GM21381 (cell line): Measurements from ENCODE around the gene FLYWCH1.
"Not testable (repeated sequence)": the region's sequence is repeated elsewhere in the genome, so short reads cannot be mapped to it uniquely, and the experiment has no call there.

Experiments used
- ATAC-seq: cut with Tn5 transposase; IDR thresholded peaks from one replicate; pipeline ENCODE4 v1.9.1; 2021; ENCODE audit warnings: mild to moderate bottlenecking, moderate library complexity; ENCODE audit not compliant: unreplicated experiment

Gene FLYWCH1

DNA sequence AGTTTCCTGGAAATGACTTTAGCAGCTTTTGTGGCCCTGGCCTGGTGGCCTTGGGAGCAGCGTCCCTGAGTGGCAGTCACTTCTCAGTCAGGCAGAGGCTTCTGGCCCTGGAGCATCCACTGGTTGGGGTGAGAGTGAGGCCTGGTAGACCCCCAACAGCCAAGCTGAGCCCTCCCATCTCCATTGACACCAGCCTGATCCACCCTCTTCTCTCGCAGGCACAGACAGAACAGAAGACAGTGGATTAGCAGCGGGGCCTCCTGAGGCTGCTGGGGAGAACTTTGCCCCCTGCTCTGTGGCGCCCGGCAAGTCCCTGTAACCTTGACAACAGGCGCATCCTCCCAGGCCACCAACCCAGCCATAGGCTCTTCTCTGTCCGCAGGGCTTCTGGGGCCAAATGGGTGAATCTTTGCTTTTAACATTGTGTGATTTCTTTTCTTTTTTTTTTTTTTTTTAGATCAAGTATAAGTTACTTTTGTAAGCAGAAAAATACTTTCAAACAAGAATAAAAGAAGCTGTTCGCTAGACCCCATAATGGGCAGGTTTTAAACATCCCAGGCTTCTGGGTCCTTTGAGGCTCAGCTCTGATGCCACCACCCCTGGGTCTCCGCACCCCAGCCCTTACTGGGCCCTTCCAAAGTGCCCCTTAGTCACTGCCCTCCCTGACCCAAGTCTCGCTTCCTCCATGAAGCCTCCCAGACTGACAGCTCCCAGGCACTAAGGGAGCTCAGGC, 12.7 kb upstream of the FLYWCH1 start:
- ATAC-seq: no peak

DNA sequence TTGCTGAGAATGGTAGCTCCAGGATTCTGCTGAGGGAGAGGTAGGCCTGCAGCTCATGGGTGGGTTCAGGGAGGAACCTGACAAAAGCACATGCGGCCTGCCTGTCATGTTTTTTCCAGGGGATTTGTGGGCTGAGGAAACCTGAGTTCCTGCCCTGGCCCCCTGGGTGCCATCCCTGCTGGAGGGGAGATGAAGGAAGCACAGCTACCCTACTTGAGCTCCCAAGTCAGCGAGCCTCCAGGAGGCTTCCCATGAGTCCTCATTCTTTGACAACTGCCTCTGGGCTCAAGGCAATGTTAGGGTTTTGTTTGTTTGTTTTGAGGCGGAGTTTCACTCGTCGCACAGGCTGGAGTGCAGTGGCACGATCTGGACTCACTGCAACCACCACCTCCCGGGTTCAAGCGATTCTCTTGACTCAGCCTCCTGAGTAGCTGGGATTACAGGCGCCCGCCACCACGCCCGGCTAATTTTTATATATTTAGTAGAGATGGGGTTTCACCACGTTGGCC, 12.1 kb upstream of the FLYWCH1 start:
- ATAC-seq: no peak

DNA sequence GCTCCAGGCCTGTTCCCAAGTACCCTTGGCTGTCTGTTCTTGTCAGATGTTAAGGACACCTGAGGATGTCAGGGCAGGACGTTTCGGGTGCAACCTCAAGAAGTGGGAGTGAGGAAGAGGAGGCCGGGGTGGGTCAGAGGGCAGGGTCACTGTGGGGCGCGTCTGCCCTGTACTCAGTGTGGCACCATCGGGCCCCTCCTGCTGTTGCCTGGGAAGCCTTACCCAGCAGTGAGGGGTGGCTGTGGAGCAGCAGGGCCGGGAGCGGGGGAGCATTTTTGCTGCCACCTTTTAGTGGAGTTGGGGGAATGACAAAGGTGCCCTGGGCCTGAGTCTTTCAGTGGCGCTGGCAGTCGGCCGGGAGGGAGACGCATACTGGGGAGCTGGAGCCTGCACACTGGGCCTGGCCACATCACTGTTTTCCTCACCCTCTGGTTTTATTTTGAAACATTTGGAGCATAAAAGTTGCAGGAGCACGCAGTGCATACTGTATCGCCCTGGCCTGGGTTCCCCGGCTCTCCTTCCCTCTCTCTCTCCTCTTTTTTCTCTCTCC, 11.1 kb upstream of the FLYWCH1 start:
- no peak for ATAC-seq

- ATAC-seq: no peak
Observed at GRCh38 chr16:2902337-2903130, 9.2 kb upstream of the FLYWCH1 start.

- ATAC-seq: peak; percentile 37
Observed at GRCh38 chr16:2904100-2904921, 7.4 kb upstream of the FLYWCH1 start.

DNA sequence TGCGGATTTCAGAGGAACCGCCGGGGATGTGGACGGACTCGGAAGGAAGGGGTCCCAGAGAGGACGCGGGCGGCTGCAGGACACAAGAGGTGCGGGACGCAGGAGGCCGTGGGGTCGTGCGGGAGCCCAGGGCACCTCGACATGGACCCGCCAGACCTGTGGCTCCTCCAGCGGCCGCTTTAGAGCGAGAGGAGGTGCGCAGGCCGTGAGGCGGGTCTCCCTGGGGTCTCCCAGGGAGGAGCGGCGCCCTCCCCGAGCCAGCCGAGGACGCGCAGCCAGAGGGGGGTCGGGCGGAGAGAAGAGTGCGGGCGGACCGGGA, 6.8 kb upstream of the FLYWCH1 start:
- peak; percentile 3 for ATAC-seq

GRCh38 chr16:2905241-2905987, 6.3 kb upstream of the FLYWCH1 start:
- peak; percentile 76 for ATAC-seq

DNA sequence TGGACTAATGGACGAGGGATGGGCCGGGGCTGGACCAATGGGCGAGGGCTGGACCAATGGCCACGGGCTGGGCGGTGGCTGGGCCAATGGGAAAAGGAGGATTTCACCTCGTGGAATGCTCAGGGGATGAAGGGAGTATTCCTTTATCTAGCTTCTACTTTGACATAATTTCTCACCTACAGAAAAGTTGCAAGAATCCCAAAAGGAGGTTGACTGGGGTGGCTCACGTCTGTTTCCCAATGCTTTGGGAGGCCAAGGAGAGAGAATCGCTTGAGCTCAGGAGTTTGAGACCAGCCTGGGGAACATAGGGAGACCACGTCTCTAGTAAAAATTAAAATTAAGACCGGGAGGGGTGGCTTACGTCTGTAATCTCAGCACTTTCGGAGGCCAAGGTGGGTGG, 5.7 kb upstream of the FLYWCH1 start:
- no peak for ATAC-seq

DNA sequence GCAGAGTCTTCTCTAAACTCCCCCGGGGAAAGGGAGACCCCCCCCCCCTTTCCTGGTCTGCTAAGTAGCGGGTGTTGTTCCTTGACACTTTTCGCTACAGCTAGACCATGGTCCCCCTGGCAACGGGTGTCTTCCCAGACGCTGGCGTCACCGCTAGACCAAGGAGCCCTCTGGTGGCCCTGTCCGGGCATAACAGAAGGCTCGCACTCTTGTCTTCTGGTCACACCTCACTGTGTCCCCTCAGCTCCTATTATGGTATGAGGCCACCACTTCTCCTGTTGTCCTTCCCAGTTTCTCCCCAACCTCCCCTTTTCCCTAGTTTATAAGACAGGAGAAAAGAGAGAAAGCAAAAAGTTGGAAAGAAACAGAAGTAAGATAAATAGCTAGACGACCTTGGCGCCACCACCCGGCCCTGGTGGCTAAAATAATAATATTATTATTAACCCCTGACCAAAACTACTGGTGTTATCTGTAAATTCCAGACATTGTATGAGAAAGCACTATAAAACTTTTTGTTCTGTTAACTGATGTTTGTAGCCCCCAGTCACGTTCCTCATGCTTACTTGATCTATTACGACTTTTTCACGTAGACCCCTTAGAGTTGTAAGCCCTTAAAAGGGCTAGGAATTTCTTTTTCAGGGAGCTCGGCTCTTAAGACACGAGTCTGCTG, 4.5 kb upstream of the FLYWCH1 start:
- not testable (repeated sequence) for ATAC-seq

DNA sequence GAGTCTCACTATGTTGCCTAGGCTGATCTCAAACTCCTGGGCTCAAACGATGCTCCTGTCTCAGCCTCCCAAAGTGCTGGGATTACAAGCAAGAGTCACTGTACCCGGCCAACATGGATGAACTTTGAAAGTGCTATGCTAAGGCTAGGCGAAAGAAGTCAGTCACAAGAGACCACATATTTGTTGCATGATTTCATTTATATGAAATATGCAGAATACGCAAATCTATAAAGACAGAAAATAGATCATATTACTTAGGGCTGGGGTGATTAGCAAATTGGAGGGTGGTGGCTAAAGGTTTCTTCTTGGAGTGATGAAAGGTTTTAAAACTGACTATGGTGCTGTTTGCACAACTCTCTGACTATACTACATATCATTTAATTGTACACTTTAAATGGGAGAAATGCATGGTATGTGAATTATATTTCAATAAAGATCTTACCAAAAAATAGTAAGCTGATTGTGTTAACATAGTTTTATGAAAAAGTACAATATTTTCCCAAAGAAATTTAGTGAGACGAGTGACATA, 1.2 kb upstream of the FLYWCH1 start:
- no peak for ATAC-seq

DNA sequence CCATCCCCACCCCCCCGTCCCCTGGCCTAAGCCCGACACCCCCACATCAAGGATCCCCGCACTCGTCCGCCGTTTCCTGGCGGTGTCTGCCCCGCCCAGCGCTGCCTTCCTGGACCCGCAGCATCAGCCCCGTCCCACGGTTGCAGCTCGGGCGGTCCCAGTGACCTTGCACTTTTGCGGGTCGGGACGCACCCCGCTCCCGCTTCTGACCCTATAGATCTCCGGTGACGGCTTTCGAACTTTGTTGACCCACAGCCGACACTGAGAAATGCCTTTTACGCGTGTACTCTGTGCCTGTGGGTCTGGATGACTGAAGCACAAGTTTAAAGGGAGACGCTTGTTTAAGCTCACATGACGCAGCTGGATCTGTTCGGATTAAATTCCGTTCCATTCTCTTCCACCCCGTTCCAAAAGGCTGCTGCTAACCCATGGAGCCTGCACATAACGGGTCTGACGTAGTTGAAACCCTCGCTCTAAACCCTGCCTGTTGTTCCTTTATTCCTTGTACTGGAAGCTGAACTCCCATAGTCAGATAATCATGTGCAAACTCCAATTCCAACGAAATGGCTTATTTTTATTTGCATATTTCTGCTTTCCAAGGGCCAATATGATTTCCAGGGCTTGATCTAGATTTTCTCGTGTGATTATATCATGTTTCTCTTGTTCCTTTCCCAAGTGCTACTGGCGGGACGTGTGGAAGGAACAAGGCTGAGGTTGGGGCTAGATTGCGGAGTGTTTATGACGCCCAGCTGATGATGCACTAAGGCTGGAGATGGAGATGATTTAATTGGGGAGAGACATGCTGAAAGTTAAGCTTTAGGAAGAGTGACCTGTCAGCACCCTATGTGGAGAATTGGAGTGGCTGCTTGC, 834 bp downstream of the FLYWCH1 start:
- ATAC-seq: no peak

DNA sequence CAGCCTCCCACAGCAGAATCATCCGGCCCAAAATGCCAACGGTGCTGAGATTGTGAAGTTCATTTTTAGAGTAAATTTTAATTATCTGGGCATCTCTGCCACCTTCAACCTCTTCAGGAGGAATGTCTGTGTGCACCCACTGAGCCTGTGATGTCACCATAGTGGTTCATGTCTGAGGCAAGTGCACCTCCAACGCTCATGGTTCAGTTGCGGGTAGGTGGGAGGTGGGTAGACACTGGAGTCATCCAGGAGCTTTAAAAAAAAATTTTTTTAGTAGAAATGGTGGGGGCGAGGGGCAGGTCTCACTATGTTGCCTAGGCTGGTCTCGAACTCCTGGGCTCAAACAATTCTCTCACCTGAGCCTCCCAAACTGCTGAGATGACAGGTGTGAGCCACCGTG, 1.9 kb downstream of the FLYWCH1 start:
- ATAC-seq: no peak

DNA sequence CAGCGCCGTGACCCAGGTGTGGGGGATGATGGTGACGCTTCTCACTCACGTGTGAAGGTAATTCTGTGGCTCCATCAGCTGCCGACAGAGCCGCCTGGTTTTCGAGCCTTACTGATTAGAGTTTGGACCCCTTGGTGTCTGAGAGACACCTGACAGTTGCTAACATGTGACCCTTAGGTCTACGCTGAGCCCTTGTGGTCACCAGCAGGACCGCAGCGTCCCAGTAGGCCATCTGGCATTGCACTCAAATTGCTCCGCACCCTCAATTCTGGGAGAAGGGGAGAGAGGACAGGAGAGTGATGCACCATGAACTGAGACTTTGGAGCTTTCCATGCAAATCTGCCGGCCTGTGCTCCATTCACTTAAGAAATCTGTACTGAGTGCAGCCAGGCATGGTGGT, 2.5 kb downstream of the FLYWCH1 start:
- no peak for ATAC-seq

GRCh38 chr16:2915196-2915929, 3.6 kb downstream of the FLYWCH1 start:
- ATAC-seq: no peak

DNA sequence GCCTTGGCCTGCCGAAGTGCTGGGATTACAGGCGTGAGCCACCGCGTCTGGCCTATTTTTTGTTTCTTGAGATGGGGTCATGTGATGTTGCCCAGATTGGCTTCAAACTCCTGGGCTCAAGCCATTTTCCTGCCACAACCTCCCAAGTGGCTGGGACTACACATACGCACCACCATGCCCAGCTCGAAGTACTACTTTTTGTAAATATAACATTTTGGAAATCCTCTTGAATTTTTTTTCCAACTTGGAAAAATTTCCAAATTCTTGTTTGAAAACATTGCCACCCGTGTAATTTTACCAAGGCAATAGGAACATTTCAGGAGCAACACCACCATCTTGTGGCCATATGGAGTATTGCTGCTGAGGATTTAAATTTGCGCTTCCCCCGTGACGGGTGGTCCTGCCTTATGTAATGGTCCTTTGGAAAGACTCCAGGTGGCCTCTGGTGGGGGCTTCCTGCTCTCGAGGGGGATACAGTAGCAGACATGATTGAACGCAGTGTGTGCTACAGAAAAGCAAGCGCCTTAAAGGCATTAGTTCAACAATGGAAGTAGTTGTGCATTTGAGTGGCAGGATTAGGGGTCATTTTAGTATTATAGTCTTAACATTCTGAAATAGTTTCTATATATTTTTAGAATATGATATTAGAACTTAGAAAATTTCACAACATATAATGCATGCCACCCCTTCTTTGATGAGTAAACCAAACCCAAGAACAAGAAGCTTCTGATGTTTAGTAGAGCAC, 8.0 kb downstream of the FLYWCH1 start:
- no peak for ATAC-seq

- ATAC-seq: no peak
Observed at GRCh38 chr16:2923481-2923880, 11.8 kb downstream of the FLYWCH1 start.
